ENCODE results near the gene IGHMBP2.
A peak's percentile ranks its signal among the peaks of the same experiment; 100 is the strongest.
"Not testable (repeated sequence)": the region's sequence is repeated elsewhere in the genome, so short reads cannot be mapped to it uniquely, and the experiment has no call there.

The IGHMBP2 gene

GRCh38 chr11:68903288-68904247, at the start of gene IGHMBP2, which contains the start of gene MRPL21:
TSS of gene IGHMBP2 (plus strand) at chr11:68903891. CDS start at chr11:68903953, 62 bp downstream.
TSS of gene MRPL21 (minus strand) at chr11:68903832. CDS start at chr11:68903810, 22 bp downstream.
- H3K4me3 ChIP-seq (ENCODE audit: low read depth, low read length): peak within 1 kb of the TSS; percentile 96
- TF ChIP-seq CTCF (IDR thresholded peaks at IDR 0.05; ENCODE audit: insufficient read depth, low read depth, low read length, missing control alignments): no peak
- DNase-seq (ENCODE audit: low read depth): peak; percentile 91

GRCh38 chr11:68854273-68854958, 49.3 kb upstream of the IGHMBP2 start:
- no peak overlapping the region for H3K4me3 ChIP-seq (ENCODE audit: low read depth, low read length)
- DNase-seq (ENCODE audit: low read depth): no peak
- TF ChIP-seq CTCF (IDR thresholded peaks at IDR 0.05; ENCODE audit: insufficient read depth, low read depth, low read length, missing control alignments): no peak

GRCh38 chr11:68855205-68855981, 48.3 kb upstream of the IGHMBP2 start:
- no peak for DNase-seq (ENCODE audit: low read depth)
- H3K4me3 ChIP-seq (ENCODE audit: low read depth, low read length): no peak overlapping the region
- TF ChIP-seq CTCF (IDR thresholded peaks at IDR 0.05; ENCODE audit: insufficient read depth, low read depth, low read length, missing control alignments): no peak

GRCh38 chr11:68856425-68857030, 47.2 kb upstream of the IGHMBP2 start:
- not testable (repeated sequence) for DNase-seq (ENCODE audit: low read depth)

GRCh38 chr11:68857037-68857586, 46.6 kb upstream of the IGHMBP2 start:
- no peak overlapping the region for H3K4me3 ChIP-seq (ENCODE audit: low read depth, low read length)
- TF ChIP-seq CTCF (IDR thresholded peaks at IDR 0.05; ENCODE audit: insufficient read depth, low read depth, low read length, missing control alignments): no peak
- no peak for DNase-seq (ENCODE audit: low read depth)

More at GRCh38 chr11:68856425-68857030, 47.2 kb upstream of the IGHMBP2 start:
- not testable (repeated sequence) for H3K4me3 ChIP-seq (ENCODE audit: low read depth, low read length)

GRCh38 chr11:68859123-68859522, 44.6 kb upstream of the IGHMBP2 start:
- H3K4me3 ChIP-seq (ENCODE audit: low read depth, low read length): no peak overlapping the region
- no peak for TF ChIP-seq CTCF (IDR thresholded peaks at IDR 0.05; ENCODE audit: insufficient read depth, low read depth, low read length, missing control alignments)
- DNase-seq (ENCODE audit: low read depth): no peak
